IPS-NIHi7 (cell line): ENCODE measurements around the gene TTC31.
A peak's percentile ranks its signal among the peaks of the same experiment; 100 is the strongest.
"Not testable (repeated sequence)": the region's sequence is repeated elsewhere in the genome, so short reads cannot be mapped to it uniquely, and the experiment has no call there.

ENCODE experiments used
- DNase-seq: peaks from one replicate; pipeline ENCODE4 v3.0.0; 2012; ENCODE audit warnings: mixed read lengths; ENCODE audit errors: extremely low spot score

Gene TTC31

DNA sequence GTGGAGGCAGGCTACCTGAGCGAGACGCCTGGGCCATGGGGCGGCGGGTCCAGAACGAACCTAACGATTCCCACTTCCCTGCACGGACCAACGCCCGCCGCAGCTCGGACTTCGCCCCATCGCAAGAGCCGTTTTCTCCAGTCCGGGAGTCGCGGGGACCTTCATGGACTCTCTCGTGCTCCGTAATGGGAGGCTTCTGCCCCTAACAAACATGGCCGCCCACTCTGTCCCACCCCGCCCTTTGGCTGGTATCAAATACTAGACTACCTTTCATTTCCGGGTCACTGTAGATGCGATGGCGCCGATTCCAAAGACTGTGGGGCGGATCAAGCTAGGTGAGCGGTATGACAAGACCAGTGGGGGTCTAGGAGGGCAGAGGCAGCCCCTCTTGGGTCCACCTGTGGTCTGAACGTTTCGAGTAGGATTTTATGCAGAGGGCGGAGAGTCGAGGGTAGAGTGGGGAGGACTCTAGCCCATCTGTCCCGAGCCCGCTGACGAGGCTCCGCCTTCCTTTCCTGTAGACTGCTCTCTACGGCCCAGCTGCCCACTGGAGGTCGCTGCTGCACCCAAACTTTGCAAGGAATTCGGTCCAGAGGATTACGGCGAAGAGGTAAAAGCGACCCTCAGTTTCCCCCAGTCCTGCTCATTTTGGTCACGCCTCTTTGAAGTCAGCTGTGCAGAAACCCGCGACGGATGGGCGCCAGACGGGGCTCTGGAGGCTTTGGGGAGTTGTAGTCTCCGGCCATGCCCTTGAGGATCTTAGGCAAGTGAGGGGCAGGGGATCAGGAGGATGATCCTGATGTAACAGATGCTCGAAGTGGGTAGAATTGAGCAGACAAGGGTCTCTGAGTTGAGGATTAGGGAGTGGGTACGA is at the start of gene TTC31, which contains the start of gene CCDC142:
Gene TTC31, plus strand, starts transcription at position 281 of the 874 bp plus-strand sequence. Its CDS starts 15 bp downstream, at position 296.
Gene CCDC142, minus strand, starts transcription at position 198 of the 874 bp plus-strand sequence. Its CDS starts 161 bp downstream, at position 37.
- DNase-seq = peak; percentile 91

DNA sequence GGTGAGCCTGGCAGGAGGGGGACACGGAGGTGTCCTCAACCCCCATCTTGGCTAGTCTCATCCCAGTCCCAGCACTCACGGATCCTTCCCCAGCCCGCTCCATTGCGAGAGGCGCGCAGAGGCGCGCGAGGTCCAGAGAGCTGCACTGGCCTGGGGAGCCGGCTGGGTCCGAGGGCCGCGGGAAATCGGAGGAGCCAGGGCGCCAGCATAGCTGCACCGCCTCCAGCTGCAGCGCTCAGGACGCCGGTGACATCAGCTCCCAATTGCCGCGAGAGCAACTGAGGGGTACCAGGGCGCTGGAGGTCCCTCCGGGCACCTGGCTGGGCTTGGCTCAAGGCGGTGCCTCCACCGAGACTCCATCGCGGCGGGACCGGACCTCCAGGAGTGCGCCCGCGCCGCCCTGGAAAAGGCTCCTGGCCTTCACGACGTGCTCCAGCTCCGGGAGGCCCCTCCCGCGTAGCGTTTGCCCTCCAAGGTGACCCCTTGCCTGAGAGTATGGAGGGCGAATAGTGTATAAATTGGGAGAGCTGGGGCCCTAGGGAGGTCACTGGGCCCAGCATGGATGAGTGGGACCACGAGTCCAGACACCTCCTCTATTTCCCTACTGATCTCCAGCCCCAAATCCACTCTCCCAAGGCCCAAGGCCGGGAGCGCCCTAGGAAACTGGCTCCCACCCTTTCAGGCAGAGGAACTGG is 46.6 kb upstream of the TTC31 start:
- no peak for DNase-seq

DNA sequence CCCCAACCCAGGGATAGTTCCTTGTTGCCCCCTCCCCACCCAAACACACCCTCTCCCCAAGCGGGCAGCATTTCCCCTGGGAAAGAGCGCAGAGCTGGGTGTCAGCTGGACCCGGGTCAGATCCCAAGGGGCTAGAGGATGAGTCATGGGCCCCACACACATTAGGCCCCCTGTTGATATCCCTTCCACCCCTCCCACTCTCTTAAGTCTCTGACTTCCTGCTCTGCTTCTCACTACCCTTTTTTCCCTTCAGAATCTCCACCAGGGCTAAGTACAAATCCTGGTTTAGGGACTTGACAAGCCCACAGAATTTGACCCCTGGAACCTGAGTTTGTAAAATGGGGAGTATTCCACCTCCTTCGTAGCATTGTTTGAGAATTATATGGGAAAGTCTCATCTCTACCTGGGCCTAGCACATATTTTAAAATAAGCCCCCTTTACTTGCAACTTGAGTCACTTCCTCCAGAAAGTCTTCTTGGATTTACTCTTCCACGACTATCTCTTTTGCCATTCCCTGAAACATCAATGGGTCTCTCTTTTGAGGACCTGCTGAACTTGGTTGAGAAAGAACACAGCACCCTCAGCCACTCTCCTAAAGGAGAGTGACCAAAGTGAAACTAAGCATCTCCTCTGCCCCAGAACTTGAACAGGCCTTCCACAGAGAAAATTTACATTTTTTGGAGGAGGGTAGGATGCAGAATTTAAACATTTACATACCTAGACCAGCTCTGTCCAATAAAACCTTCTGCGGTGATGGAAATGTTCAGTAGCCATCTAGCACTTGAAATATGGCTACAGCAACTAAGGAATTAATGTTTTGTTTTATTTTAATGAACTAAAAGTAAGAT is 45.8 kb upstream of the TTC31 start:
- DNase-seq = peak; percentile 61

DNA sequence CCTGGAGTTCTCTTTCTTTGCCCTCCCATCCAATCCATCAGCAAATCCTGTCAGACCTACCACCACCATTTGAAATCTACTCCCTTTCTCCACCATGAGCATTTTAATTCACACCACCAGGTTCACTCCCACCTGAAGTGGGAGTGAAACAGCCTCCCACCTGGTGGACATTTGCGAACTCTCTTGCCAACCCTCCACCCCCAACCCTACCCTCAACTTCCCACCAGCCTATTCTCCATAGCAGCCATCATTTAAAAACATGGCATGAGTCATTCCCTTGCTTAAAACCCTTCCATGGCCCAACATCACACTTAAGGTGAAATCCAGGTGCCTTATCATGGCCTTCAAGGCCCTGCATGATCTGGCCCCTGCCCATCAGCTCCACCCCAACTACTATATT is 44.6 kb upstream of the TTC31 start:
- no peak for DNase-seq

DNA sequence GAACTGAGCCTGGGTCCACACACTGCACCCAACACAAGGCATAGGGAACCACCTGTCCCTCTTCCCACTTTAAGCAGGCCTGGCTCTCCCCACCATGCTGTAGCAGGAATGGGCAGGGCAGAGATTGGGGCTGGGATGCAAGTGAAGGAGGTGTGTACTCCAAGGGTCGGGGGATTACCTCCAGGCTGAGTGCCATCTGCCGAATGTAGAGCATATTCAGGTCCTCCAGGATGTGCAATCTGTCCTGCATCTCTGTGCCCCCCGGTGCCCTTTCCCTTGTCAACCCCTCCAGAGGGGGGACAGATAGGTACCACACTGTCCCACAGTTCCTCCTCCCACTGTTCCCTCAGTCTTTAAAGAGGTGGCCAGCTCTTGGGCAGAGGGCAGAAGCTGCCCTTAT is 43.5 kb upstream of the TTC31 start:
- DNase-seq = no peak

DNA sequence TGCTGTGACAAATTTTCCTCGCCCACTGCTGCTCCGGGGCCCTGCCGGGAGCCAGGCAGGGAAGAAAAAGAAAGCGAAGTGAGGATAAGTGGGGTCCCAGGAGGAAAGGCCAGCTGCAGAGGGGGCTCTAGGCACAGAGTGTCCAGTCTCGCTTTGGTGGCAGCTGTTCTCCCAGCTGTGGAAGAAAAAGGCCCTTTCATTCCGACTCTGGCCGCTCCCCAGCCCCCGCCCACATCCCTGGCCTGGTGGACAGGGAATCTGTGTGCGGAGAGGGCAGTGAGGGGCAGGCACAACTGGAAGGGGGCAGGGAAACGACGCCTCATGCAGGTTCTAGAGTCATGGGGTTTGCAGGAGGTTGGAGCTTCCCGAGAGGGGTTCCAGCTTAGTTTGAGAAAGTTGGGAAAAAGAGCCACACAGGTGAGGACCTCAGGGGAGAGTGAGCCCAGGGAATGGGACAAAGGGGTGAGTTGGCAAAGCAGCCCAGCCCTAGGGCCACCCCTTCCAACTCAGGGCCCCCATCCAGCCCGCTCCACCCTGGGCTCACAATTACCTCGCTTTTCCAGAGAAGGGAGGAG is 43.0 kb upstream of the TTC31 start:
- no peak for DNase-seq

DNA sequence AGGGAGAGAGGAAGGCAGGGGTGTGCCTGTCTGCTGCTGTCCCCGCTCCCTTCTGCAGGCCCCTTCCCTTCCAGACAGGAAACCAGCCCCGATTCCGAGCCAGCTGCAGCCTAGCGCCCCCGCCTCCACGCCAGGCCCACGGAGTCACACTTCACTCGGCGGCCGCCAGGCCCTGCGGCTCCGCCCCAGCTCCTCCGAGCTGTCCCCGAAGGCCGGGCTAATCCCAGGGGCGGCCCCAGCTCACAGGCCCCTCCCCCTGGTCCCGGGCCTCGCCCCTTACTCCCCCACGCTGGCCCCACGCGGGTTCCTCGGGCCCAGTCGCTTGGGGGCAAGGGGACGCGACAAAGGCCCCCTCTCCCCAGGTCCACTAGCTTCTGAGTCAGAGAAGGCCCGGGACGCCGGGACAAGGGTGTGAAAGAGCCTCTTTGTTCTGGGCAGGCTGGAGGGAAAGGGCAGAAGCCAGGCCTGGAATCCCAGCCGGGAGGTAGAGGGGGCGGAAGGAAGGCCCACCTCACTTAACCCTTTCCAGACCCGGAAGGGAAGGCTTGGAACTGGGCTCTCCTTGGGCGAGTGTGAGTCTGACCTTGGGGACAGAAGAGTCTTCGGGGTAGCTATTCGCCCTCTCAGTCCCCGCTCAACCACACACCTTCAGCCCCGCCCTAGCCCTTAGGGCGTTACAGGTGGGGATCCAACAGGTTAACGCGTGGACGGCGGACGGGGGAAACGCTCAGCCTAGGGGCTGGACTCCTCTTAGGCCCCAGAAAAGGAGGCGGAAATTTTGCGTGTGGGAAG is 42.3 kb upstream of the TTC31 start:
- DNase-seq = peak; percentile 96

DNA sequence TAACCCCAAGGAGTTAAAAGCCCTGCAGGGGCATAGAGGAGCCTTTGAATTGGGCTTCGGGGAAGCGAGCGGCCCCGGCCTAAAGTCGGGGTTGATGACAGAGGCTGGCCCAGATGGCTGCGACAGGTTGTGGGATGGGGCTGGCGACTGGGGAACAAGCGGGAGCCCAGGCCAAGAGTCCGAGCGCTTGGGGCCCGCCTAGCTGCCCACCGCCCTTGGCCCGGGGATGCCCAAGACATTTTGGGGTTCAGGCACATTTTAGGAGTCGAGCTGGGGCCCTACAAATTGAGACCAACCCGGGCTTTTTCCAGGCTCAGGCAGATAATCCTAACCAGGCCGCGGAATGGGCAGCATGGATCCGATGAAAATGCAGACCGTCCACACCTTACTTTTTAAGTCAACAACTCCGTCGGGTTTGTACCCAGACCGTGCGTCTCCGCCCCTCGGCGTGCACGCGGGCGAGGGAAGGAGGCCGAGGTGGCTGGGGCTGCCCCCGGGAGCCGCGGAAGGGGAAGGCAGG is 41.7 kb upstream of the TTC31 start:
- no peak for DNase-seq

DNA sequence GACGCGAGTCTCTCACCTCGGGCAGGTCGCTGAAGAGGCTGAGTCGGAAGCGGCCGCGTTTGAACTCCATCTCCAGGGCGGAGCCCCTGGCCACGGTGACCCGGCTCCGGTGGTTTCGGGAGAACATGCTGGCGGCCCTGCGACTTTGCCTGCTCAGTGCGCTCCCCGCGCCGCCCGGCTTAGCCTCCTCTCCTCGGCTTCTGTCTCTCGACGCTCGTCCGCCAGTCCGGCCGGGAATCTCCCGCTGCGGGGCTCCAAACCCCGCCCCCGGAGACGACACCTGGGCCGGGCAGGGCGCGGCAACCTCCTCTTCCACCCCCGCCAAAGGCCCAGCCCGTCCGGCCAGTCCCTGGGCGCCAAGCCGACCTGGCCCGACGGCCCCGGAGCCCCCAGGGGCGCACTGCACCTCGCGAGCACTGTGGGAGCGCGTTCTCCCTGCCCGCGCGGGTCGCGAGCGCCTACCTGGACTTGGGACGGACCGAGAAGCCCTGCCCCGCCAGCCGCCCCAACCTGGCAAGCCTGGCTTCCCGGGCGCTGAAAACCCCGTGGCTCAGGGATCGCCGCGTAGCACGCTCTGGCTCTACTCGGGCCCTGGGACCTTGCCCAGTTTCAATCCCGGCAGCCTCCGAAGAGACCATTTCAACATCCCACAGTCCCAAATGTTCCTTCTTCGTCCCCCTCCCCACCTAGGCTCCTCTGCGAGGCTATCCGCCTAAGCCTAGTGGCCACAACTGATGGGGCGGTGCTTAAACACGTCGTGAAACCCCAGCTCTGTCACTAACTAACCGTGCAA is 41.0 kb upstream of the TTC31 start, which contains the start of gene RTKN:
Gene RTKN, minus strand, starts transcription at position 248 of the 793 bp plus-strand sequence. Its CDS starts 121 bp downstream, at position 127.
- peak; percentile 84 for DNase-seq

DNA sequence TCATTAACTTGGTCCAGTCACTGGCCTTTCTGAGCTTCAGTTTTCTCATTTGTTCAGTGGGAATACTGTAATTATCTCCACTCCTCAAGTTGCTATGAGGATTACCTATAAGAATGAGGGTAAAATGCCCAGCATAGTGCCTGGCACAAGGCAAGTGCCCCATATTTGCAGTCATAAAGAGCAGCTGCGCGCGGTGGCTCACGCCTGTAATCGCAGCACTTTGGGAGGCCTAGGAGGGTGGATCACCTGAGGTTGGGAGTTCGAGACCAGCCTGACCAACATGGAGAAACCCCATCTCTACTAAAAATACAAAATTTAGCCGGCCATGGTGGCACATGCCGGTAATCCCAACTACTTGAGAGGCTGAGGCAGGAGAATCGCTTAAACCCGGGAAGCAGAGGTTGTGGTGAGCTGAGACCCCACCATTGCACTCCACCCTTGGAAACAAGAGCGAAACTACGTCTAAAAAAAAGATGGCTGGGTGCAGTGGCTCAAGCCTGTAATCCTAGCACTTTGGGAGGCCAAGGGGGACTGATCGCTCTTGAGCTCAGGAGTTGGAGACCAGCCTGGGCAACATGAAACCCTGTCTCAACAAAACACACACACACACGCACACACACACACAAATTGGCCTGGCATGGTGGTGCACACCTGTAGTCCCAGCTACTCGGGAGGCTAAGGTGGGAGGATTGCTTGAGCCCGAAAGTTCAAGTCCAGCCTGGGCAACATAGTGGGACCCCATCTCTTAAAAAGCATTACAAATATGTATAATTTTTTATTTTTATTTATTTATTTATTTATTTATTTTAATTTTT is 40.2 kb upstream of the TTC31 start:
- DNase-seq = not testable (repeated sequence)

DNA sequence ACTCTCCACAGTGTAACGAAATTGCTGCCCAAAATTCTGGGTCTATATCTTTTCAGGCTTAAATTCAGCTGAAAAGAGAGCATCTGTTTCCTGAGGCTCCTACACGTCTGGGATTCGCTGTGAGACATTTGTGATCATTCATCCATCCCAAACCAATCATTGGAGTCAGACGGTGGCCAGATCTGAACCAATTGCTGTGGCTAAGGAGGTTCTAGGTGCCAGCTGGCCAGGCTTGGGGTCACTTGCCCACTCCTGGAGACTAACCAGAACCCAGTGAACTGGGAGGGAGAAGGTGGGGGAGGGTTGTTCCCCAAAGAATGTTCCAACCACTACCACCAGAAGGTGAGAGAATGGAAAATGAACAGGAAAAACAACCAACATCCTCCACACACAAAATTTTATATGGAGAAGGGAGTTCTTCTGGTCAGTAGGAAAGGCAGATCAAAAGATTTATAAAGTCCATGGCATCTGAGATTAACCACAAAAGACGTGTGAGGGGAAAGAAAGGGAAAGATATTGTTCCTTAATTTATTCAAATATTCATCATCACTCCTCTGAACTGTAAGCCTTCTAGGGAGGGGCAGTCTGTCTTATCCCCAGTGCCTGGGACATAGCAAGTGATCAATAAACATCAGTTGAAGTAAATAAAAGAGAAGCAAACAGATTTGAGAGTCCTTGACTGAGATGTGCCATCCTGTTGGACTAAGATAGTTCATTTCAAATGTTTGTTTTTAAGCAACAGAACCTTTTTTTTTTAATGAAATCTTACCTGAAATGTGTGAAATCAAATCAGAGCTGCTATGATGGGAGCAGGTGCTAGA is 38.2 kb upstream of the TTC31 start:
- DNase-seq = no peak

DNA sequence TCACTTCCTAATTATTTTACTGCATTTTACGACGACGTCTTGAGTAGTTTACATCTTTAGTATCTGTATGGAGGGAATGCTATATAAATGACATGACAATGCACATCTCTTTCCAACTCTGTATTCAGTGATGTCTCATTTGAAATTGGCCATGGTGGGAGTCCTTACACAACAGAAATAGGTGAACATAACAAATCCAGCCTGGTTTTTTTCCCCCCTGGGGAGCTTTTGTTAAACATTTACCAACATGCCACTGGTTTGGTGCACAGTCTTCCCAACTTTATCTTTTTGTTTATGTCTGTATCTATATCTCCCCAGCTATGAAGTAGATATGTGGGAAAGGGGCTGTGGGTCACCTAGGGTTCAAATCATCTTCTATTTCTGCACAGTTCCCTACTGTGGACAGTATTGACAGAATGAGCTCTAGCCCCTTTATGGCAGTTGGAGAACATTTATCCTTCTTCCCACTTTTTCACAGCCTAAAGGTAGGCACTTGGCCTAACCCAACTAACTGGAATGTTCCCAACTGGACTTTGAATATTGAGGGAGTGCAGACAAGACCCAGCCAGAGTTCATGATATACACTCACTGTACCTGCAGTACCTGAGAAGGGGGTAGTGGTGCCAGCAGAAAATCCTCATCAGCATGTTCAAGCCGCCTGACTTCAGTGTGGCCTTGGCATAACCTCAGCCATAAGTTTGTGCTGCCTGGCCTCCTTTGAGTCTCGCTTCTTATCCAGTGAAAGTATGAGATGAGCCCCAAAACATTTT is 35.5 kb upstream of the TTC31 start:
- no peak for DNase-seq

DNA sequence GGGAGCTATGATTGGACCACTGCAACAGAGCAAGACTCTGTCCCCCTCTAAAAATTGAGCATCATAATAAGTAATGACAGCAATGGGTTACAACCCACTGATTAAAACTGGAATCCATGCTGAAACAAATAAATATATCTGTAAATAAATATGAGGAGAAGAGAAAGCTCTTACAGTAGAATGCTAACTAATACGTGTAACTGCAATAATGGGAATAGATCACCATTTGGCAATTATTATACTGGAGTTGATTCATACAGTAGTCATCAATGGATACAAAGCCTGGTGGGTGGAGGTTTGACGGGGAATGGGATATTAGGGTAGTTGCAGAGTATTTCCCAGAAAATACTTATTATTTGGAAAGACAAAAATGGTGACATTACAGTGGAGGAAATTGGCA is 34.1 kb upstream of the TTC31 start:
- DNase-seq = no peak

DNA sequence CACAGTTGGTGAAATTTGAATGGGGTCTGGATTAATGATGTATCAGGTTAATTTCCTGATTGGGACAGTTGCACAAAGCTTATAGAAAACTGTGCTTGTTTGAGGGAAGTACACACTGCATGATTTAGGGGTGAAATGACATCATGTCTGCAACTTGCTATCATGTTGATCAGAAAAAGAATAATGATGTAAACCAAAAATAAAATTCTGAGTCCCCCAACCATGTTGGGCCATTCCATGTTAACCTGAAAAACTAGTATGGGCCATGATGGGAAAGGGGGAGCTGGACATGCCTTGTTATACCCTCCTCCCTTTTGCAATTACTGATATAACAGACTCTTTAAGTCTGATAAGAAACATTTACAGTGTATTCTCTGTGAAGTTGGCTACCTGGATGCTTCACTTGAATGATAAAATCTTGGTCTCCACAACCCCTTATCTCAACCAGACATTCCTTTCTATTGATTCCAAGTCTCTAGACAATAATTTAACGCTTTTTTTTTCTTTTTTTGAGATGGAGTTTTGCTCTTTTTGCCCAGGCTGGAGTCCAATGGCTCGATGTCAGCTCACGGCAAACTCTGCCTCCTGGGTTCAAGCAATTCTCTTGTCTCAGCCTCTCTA is 32.2 kb upstream of the TTC31 start:
- no peak for DNase-seq

DNA sequence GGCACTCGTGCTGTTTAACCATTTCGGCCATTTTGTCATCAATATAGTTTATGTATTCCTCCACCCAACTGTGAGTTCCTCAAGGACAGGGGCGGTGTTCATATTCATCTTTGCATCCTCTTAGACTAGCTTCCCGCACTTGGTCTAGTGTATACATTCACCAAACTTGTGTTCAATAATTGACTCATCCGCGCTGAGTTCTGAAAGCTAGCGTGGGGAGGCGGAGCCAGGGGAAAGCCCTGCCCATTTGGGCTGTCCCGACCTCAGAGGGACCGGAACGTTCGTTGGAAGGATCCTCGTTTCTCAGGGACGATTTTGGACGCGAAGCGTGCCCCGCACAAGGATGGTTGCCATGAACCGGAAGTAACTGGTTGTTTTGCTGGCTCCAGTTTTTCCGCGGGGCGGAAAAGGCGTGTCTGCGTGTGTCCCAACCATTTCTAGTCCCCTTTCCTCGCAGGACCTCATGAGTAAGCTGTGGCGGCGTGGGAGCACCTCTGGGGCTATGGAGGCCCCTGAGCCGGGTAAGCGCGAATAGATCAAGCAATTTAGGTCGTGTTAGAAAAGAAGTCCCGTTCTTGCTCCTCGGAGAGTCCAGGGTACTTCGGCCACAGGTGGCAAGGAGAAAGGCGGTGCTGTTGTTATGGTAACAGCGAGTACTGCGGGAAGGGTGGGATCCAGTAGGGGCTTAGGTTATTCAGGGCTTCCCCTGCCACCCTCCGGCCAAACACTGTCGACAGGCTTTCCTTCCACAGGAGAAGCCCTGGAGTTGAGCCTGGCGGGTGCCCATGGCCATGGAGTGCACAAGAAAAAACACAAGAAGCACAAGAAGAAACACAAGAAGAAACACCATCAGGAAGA is 28.0 kb upstream of the TTC31 start, which contains the start of gene INO80B:
Gene INO80B, plus strand, starts transcription at position 434 of the 858 bp plus-strand sequence. Its CDS starts 30 bp downstream, at position 464.
- DNase-seq = peak; percentile 79
